Non-pigmented ciliary epithelial cell (primary cell): ENCODE data around the gene TBC1D7.

Experiments used
- DNase-seq: peaks from one replicate; pipeline ENCODE4 v3.0.0-alpha.2; 2010; ENCODE audit warnings: low read depth

TBC1D7 gene

GRCh38 chr6:13328076-13328874, at the start of gene TBC1D7:
TBC1D7 (minus strand) TSS chr6:13328537; CDS start chr6:13326898, 1,639 bp downstream.
- no peak for DNase-seq

- DNase-seq: no peak
Observed at GRCh38 chr6:13377054-13377758, 48.9 kb upstream of the TBC1D7 start.

GRCh38 chr6:13375360-13375878, 47.1 kb upstream of the TBC1D7 start:
- no peak for DNase-seq

- DNase-seq: no peak
Observed at GRCh38 chr6:13373919-13374318, 45.6 kb upstream of the TBC1D7 start.

- DNase-seq: no peak
Observed at GRCh38 chr6:13373488-13373886, 45.1 kb upstream of the TBC1D7 start.

GRCh38 chr6:13372688-13373487, 44.6 kb upstream of the TBC1D7 start:
- no peak for DNase-seq

GRCh38 chr6:13372076-13372475, 43.7 kb upstream of the TBC1D7 start:
- DNase-seq: no peak

GRCh38 chr6:13371421-13372072, 43.2 kb upstream of the TBC1D7 start:
- no peak for DNase-seq

GRCh38 chr6:13370623-13371022, 42.3 kb upstream of the TBC1D7 start:
- no peak for DNase-seq

GRCh38 chr6:13369591-13369990, 41.3 kb upstream of the TBC1D7 start:
- DNase-seq: no peak

- no peak for DNase-seq
Observed at GRCh38 chr6:13368731-13369115, 40.4 kb upstream of the TBC1D7 start.

GRCh38 chr6:13368079-13368730, 39.9 kb upstream of the TBC1D7 start:
- no peak for DNase-seq

- no peak for DNase-seq
Observed at GRCh38 chr6:13367396-13367795, 39.1 kb upstream of the TBC1D7 start.

GRCh38 chr6:13365320-13365719, 37.0 kb upstream of the TBC1D7 start:
- DNase-seq: no peak

- DNase-seq: no peak
Observed at GRCh38 chr6:13364842-13365241, 36.5 kb upstream of the TBC1D7 start.

- peak; percentile 22 for DNase-seq
Observed at GRCh38 chr6:13362412-13362811, 34.1 kb upstream of the TBC1D7 start.

- no peak for DNase-seq
Observed at GRCh38 chr6:13360671-13361540, 32.6 kb upstream of the TBC1D7 start.

GRCh38 chr6:13359287-13359686, 30.9 kb upstream of the TBC1D7 start:
- no peak for DNase-seq

- no peak for DNase-seq
Observed at GRCh38 chr6:13358511-13358910, 30.2 kb upstream of the TBC1D7 start.

- no peak for DNase-seq
Observed at GRCh38 chr6:13357551-13358075, 29.3 kb upstream of the TBC1D7 start.
